Measurements from ENCODE around the gene NAA80.

The NAA80 gene

GRCh38 chr3:50333744-50334328, 34.6 kb upstream of the NAA80 start:
- H3K36me3 ChIP-seq (ENCODE audit: insufficient read depth, low read length): peaks cover 18% of the 10 kb centered on the region; the same call in 1 of the 2 replicates
- TF ChIP-seq POLR2AphosphoS5 (IDR thresholded peaks at IDR 0.05; ENCODE audit: borderline replicate concordance, low read depth, low read length) (no peak), FOXP2 (optimal IDR thresholded peaks at IDR 0.05; ENCODE audit: control extremely low read depth, extremely low read length, insufficient read depth) (no peak), EZH2 (IDR thresholded peaks at IDR 0.05) (no peak)
- H3K4me3 ChIP-seq: no peak overlapping the region
- H3K9ac ChIP-seq (ENCODE audit: insufficient read length): no peak overlapping the region
- H3K9me3 ChIP-seq (ENCODE audit: low read depth, low read length): no peaks in the 10 kb centered on the region
- DNase-seq (ENCODE audit: low read depth, low spot score): no peak
- H3K27ac ChIP-seq: no peak overlapping the region

DNA sequence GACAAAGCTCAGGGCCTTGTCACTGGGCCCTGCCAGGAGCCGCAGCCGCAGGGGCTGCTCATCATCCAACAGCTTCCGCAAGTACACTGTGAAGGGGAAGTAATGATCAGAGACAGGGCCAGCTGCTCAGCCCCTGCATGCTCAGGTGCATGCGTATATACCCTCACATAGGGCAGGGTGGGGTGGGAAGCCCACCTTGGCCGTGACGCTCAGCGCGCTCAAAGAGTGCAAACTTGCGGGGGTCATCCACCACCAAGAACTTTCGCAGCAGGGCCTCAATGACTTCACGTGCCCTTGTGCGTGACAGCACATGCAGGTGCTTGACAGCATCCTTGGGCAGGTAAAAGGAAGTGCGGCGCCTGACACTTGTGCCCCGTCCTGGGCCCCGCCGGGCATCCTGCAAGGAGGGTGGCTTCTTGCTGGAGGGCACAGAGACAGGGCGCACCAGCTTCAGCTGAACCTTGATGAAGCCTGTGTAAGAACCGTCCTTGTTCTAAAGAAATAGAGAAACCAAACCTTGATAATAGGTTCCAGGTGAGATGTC, 32.2 kb upstream of the NAA80 start:
- no peak for DNase-seq (ENCODE audit: low read depth, low spot score)
- Histone ChIP-seq H3K9ac (ENCODE audit: insufficient read length) (no peak overlapping the region), H3K9me3 (ENCODE audit: low read depth, low read length) (no peaks in the 10 kb centered on the region), H3K4me3 (no peak overlapping the region), H3K27ac (no peak overlapping the region), H3K36me3 (ENCODE audit: insufficient read depth, low read length) (peaks cover 18% of the 10 kb centered on the region; the same call in 1 of the 2 replicates)
- no peak for TF ChIP-seq POLR2AphosphoS5 (IDR thresholded peaks at IDR 0.05; ENCODE audit: borderline replicate concordance, low read depth, low read length)
- no peak for TF ChIP-seq EZH2 (IDR thresholded peaks at IDR 0.05)
- TF ChIP-seq FOXP2 (optimal IDR thresholded peaks at IDR 0.05; ENCODE audit: control extremely low read depth, extremely low read length, insufficient read depth): no peak

DNA sequence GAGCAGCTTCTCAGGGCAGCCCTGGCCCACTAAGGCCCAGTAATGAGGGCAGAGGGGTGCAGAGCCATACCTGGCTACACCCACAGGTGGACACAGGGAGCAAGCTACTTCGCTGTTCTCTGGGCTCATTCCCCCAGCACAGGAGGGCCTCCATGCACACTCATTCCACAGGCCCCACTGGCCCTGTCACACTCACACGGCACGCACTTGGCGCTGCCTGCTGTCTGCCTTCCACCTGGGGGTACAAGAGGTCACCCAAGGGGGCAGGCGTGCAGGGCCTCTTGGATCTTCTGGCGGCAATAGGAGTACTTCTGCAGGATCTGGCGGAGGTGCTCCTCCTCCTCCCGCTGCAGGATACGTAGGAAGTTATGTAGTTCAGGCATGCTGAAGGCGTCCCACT, 31.1 kb upstream of the NAA80 start:
- H3K9ac ChIP-seq (ENCODE audit: insufficient read length): no peak overlapping the region
- no peak overlapping the region for H3K27ac ChIP-seq
- H3K36me3 ChIP-seq (ENCODE audit: insufficient read depth, low read length): peaks cover 18% of the 10 kb centered on the region; the same call in 1 of the 2 replicates
- no peak for DNase-seq (ENCODE audit: low read depth, low spot score)
- no peak overlapping the region for H3K4me3 ChIP-seq
- no peak for TF ChIP-seq EZH2 (IDR thresholded peaks at IDR 0.05)
- TF ChIP-seq POLR2AphosphoS5 (IDR thresholded peaks at IDR 0.05; ENCODE audit: borderline replicate concordance, low read depth, low read length): no peak
- no peak for TF ChIP-seq FOXP2 (optimal IDR thresholded peaks at IDR 0.05; ENCODE audit: control extremely low read depth, extremely low read length, insufficient read depth)
- H3K9me3 ChIP-seq (ENCODE audit: low read depth, low read length): no peaks in the 10 kb centered on the region

DNA sequence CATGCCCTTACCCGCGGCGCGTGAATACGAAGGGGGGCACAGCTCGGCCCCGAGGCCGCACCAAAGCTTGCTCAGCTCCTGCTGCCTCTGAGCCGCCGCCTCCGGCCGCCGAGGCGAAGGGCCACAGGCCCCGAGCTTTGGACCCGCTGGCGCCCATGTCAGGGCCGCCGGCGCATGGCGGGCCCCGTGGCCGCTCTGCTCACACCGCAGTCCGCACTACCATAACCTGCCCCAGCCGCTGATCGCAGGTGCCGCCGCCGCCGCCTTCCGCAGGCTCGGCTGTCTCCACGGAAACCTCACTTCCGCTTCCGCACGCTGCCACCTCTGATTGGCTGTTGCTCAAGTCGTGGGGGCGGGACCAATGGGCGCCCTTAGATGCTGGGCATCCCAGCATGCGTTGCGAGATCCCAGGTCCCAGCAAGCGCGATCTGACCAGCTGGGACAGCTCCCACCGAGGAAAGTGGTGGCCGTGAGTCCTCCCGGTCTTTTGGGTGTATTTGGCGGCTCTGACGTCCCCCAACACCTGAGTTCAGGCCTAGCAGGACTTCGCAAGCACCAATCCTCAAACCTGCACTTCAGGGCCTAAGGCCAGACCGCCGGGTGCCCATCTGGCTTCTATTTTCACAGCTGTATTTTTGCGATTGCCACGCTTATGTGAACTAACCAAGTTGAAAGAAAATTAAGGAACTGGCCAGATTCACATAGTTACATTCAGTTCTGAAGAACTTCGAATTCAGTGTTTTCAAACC, 28.9 kb upstream of the NAA80 start, which contains the start of gene TUSC2:
TUSC2 (minus strand) TSS at position 281 of the 749 bp plus-strand sequence; CDS start at position 157, 124 bp downstream.
- TF ChIP-seq FOXP2 (optimal IDR thresholded peaks at IDR 0.05; ENCODE audit: control extremely low read depth, extremely low read length, insufficient read depth) (no peak), EZH2 (IDR thresholded peaks at IDR 0.05) (no peak), POLR2AphosphoS5 (IDR thresholded peaks at IDR 0.05; ENCODE audit: borderline replicate concordance, low read depth, low read length) (peak; percentile 87)
- Histone ChIP-seq H3K9ac (ENCODE audit: insufficient read length) (peak within 1 kb of the TSS; percentile 87), H3K27ac (peak within 1 kb of the TSS; percentile 62), H3K9me3 (ENCODE audit: low read depth, low read length) (no peaks in the 10 kb centered on the region), H3K4me3 (peak within 1 kb of the TSS; percentile 81), H3K36me3 (ENCODE audit: insufficient read depth, low read length) (peaks cover 18% of the 10 kb centered on the region; the same call in 1 of the 2 replicates)
- DNase-seq (ENCODE audit: low read depth, low spot score): no peak

DNA sequence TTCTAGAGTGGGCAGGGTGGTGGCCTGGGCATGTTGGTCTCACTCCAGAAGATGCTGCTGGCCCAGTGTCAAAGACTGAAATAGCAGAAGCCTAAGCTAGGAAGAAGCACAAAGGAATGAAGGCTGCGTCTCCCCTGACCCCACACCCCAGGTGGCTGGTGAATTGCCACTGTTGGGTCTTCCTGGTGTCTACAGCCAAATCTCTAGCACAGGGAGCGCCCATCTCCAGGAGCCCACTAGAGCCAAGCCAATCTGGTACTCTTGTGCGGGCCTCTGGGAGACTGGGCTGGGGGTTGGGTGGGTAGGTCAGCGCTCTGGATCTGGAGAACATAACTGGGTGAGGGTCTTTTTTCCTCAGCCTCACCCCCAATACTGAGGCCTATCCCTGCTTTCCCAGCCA, 27.9 kb upstream of the NAA80 start:
- DNase-seq (ENCODE audit: low read depth, low spot score): no peak
- no peak for TF ChIP-seq FOXP2 (optimal IDR thresholded peaks at IDR 0.05; ENCODE audit: control extremely low read depth, extremely low read length, insufficient read depth)
- TF ChIP-seq POLR2AphosphoS5 (IDR thresholded peaks at IDR 0.05; ENCODE audit: borderline replicate concordance, low read depth, low read length): no peak
- TF ChIP-seq EZH2 (IDR thresholded peaks at IDR 0.05): no peak
- Histone ChIP-seq H3K9me3 (ENCODE audit: low read depth, low read length) (no peaks in the 10 kb centered on the region), H3K36me3 (ENCODE audit: insufficient read depth, low read length) (peaks cover 17% of the 10 kb centered on the region; the same call in 1 of the 2 replicates), H3K27ac (no peak overlapping the region), H3K9ac (ENCODE audit: insufficient read length) (peak overlapping the region; percentile 87), H3K4me3 (peak overlapping the region; percentile 81)

- Histone ChIP-seq H3K36me3 (ENCODE audit: insufficient read depth, low read length) (peaks cover 7% of the 10 kb centered on the region; the same call in 1 of the 2 replicates), H3K27ac (no peak overlapping the region), H3K9ac (ENCODE audit: insufficient read length) (no peak overlapping the region), H3K9me3 (ENCODE audit: low read depth, low read length) (no peaks in the 10 kb centered on the region), H3K4me3 (no peak overlapping the region)
- no peak for DNase-seq (ENCODE audit: low read depth, low spot score)
- TF ChIP-seq EZH2 (IDR thresholded peaks at IDR 0.05) (no peak), POLR2AphosphoS5 (IDR thresholded peaks at IDR 0.05; ENCODE audit: borderline replicate concordance, low read depth, low read length) (no peak), FOXP2 (optimal IDR thresholded peaks at IDR 0.05; ENCODE audit: control extremely low read depth, extremely low read length, insufficient read depth) (no peak)
Observed at GRCh38 chr3:50326182-50326541, 27.0 kb upstream of the NAA80 start.

DNA sequence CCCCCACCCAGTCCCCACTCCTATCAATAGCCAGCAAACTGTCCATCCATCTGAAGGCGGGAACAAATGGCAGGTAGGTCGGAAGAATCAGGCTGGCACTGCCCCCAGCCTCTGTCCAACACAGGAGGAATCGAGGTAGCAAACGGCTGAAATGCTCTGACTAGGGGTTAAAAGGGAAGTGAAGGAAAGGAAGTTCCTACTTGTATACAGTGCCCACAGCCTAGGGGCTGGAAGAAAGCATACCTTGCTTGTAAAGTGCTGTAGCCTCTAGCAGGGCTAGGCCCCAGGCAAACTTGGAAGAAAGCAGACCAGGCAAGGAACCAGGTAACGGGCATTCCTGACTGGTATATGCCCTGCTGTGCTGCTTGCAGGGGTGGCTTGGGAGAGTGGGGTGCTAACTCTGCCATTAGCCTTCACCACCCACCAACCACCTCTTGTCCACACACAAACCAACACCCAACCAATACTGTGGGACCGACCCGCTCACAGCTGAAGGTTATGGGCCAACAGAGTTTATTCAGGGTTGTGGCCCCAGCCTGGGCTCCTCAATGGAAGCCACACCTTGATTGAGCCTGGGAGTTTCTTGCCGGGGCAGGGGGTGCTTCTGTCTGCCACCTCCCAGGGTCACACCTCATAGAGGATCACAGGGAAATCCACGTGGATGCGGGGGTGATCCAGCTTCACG, 26.4 kb upstream of the NAA80 start:
- TF ChIP-seq EZH2 (IDR thresholded peaks at IDR 0.05) (no peak), FOXP2 (optimal IDR thresholded peaks at IDR 0.05; ENCODE audit: control extremely low read depth, extremely low read length, insufficient read depth) (no peak), POLR2AphosphoS5 (IDR thresholded peaks at IDR 0.05; ENCODE audit: borderline replicate concordance, low read depth, low read length) (no peak)
- peaks cover 3% of the 10 kb centered on the region; the same call in 1 of the 2 replicates for H3K36me3 ChIP-seq (ENCODE audit: insufficient read depth, low read length)
- H3K4me3 ChIP-seq: no peak overlapping the region
- H3K9me3 ChIP-seq (ENCODE audit: low read depth, low read length): no peaks in the 10 kb centered on the region
- H3K9ac ChIP-seq (ENCODE audit: insufficient read length): no peak overlapping the region
- no peak for DNase-seq (ENCODE audit: low read depth, low spot score)
- no peak overlapping the region for H3K27ac ChIP-seq

GRCh38 chr3:50325113-50325480, 25.9 kb upstream of the NAA80 start:
- H3K27ac ChIP-seq: no peak overlapping the region
- DNase-seq (ENCODE audit: low read depth, low spot score): no peak
- H3K9ac ChIP-seq (ENCODE audit: insufficient read length): no peak overlapping the region
- H3K4me3 ChIP-seq: no peak overlapping the region
- no peaks in the 10 kb centered on the region; the same call in 1 of the 2 replicates for H3K36me3 ChIP-seq (ENCODE audit: insufficient read depth, low read length)
- no peaks in the 10 kb centered on the region for H3K9me3 ChIP-seq (ENCODE audit: low read depth, low read length)
- TF ChIP-seq EZH2 (IDR thresholded peaks at IDR 0.05) (no peak), POLR2AphosphoS5 (IDR thresholded peaks at IDR 0.05; ENCODE audit: borderline replicate concordance, low read depth, low read length) (no peak), FOXP2 (optimal IDR thresholded peaks at IDR 0.05; ENCODE audit: control extremely low read depth, extremely low read length, insufficient read depth) (no peak)

Data from SK-N-MC (cell line).